Astrocyte (in vitro differentiated cells and primary cell): ENCODE results near the gene MAP6. TPM values are rescaled to one million over a fixed set of nuclear protein-coding genes. Genes with fewer than 3 reads are reported as not detected.

ENCODE experiments used
- DNase-seq: peaks from one replicate; pipeline ENCODE4 v3.0.0-alpha.2; 2010; ENCODE audit warnings: low read depth
- FAIRE-seq: peaks from 2 replicates; lab custom pipeline; 2011; peaks lifted over from hg19 to GRCh38; lab: Jason Lieb, UNC
- H2AFZ ChIP-seq: 2 replicates; pipeline ENCODE4 v1.6.0; 2012; ENCODE audit warnings: low read depth, low read length, inconsistent platforms
- H3K27ac ChIP-seq: 2 replicates; pipeline ENCODE4 v1.5.1; 2011; ENCODE audit warnings: low read depth, low read length, inconsistent platforms
- H3K27me3 ChIP-seq: 2 replicates; pipeline ENCODE4 v1.6.0; 2011; ENCODE audit warnings: low read length, inconsistent platforms; ENCODE audit not compliant: insufficient read depth
- H3K36me3 ChIP-seq: 2 replicates; pipeline ENCODE4 v1.5.1; 2011; ENCODE audit warnings: low read length, inconsistent platforms; ENCODE audit not compliant: insufficient read depth
- H3K4me1 ChIP-seq: 2 replicates; pipeline ENCODE4 v1.5.1; 2011; ENCODE audit warnings: low read length, inconsistent platforms; ENCODE audit not compliant: insufficient read depth
- H3K4me2 ChIP-seq: 2 replicates; pipeline ENCODE4 v1.6.0; 2012; ENCODE audit warnings: low read length, inconsistent platforms
- H3K4me3 ChIP-seq: 2 replicates; pipeline ENCODE4 v1.5.1; 2011; ENCODE audit warnings: low read depth, mild to moderate bottlenecking, low read length, inconsistent platforms; ENCODE audit not compliant: insufficient read depth
- H3K79me2 ChIP-seq: 2 replicates; pipeline ENCODE4 v1.6.0; 2012; ENCODE audit warnings: mild to moderate bottlenecking, low read length, inconsistent platforms; ENCODE audit not compliant: insufficient read depth
- H3K9ac ChIP-seq: 2 replicates; pipeline ENCODE4 v1.6.0; 2012; ENCODE audit warnings: mild to moderate bottlenecking, low read length, inconsistent platforms
- H3K9me3 ChIP-seq: 2 replicates; pipeline ENCODE4 v1.5.1; 2012; ENCODE audit warnings: low read depth, mild to moderate bottlenecking, low read length, inconsistent platforms; ENCODE audit not compliant: insufficient read depth
- H4K20me1 ChIP-seq: 2 replicates; pipeline ENCODE4 v1.6.0; 2012; ENCODE audit warnings: low read length, inconsistent platforms; ENCODE audit not compliant: insufficient read depth
- H3K27ac Mint-ChIP-seq: one replicate; pipeline ENCODE4 v1.8.0; 2021; ENCODE audit warnings: mild to moderate bottlenecking, mixed read lengths; ENCODE audit not compliant: unreplicated experiment
- H3K27me3 Mint-ChIP-seq: one replicate; pipeline ENCODE4 v1.8.0; 2021; ENCODE audit warnings: low read depth, mixed read lengths; ENCODE audit not compliant: unreplicated experiment
- H3K36me3 Mint-ChIP-seq: one replicate; pipeline ENCODE4 v1.8.0; 2021; ENCODE audit warnings: low read depth, mixed read lengths; ENCODE audit not compliant: unreplicated experiment
- H3K4me1 Mint-ChIP-seq: one replicate; pipeline ENCODE4 v1.8.0; 2021; ENCODE audit warnings: low read depth, mixed read lengths; ENCODE audit not compliant: unreplicated experiment
- H3K4me3 Mint-ChIP-seq: one replicate; pipeline ENCODE4 v1.8.0; 2021; ENCODE audit warnings: mild to moderate bottlenecking, moderate library complexity, mixed read lengths; ENCODE audit not compliant: unreplicated experiment
- H3K9me3 Mint-ChIP-seq: one replicate; pipeline ENCODE4 v1.8.0; 2021; ENCODE audit warnings: mild to moderate bottlenecking, mixed read lengths; ENCODE audit not compliant: unreplicated experiment
- EZH2 ChIP-seq: IDR thresholded peaks from 2 replicates; pipeline ENCODE4 v1.6.1; 2012; ENCODE audit warnings: mild to moderate bottlenecking, low read length, inconsistent platforms; ENCODE audit not compliant: insufficient read depth
- total RNA-seq: library from RNA; stranded (reverse); gene quantifications from 2 replicates; pipeline ENCODE4 v1.2.1, GENCODE V29; 2021
- TF ChIP-seq, protein P1 (sequence below): IDR thresholded peaks from 2 replicates; pipeline ENCODE4 v1.5.1; 2011; ENCODE audit warnings: low read depth, mild to moderate bottlenecking, inconsistent platforms, low read length, moderate library complexity; ENCODE audit not compliant: insufficient read depth

MAP6 gene
- total RNA-seq, 1 donor from 2014 or later, result 3.9 TPM

DNA sequence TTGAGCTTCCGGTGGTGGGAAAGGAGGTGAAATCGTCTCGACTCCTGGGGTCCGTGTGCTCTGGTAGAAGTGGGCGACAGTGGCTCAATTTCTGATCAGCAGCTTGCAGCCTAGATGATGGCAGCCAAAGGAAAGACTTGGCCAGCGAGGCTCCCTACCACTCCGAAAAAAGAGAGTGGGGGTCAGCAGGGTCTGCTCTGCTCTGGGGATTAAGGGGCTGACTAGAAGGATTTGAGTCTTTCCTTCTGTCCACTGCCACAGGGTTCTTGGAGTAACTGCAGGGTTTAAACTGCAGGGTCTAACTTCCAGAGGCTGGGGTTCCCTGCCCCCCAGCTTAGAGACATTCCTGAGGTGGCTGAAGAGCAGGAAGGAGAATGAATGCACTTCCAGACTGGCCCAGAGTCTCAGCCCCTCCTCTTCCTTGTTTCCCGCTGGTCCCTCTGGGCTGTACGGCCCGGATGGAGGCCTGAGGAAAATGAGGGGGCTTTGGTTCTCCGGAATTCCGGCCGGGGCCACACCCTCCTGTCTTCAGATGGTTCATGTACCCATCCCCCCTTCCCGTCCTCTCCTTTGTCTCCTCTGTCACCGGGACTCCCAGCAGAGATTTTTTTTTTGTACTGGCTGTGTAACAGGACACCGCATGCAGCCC lies 105.9 kb downstream of the MAP6 start:
- H3K79me2 ChIP-seq, result peaks cover 63% of the 10 kb centered on the region
- TF ChIP-seq, protein P1, sequence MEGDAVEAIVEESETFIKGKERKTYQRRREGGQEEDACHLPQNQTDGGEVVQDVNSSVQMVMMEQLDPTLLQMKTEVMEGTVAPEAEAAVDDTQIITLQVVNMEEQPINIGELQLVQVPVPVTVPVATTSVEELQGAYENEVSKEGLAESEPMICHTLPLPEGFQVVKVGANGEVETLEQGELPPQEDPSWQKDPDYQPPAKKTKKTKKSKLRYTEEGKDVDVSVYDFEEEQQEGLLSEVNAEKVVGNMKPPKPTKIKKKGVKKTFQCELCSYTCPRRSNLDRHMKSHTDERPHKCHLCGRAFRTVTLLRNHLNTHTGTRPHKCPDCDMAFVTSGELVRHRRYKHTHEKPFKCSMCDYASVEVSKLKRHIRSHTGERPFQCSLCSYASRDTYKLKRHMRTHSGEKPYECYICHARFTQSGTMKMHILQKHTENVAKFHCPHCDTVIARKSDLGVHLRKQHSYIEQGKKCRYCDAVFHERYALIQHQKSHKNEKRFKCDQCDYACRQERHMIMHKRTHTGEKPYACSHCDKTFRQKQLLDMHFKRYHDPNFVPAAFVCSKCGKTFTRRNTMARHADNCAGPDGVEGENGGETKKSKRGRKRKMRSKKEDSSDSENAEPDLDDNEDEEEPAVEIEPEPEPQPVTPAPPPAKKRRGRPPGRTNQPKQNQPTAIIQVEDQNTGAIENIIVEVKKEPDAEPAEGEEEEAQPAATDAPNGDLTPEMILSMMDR, result no peak
- TF ChIP-seq EZH2, result no peak
- no peaks in the 10 kb centered on the region for H3K9me3 Mint-ChIP-seq
- DNase-seq (peak; percentile 62), FAIRE-seq (no peak)
- peaks cover 17% of the 10 kb centered on the region for H3K36me3 ChIP-seq
- H3K4me3 ChIP-seq, result peak overlapping the region; percentile 95
- H3K27ac Mint-ChIP-seq, result peak overlapping the region; percentile 99
- H3K27ac ChIP-seq, result peak overlapping the region; percentile 99
- peaks cover 51% of the 10 kb centered on the region for H4K20me1 ChIP-seq
- peak overlapping the region; percentile 99 for H3K4me3 Mint-ChIP-seq
- peak overlapping the region; percentile 100 for H3K4me2 ChIP-seq
- no peaks in the 10 kb centered on the region for H3K27me3 Mint-ChIP-seq
- peaks cover 47% of the 10 kb centered on the region for H3K4me1 Mint-ChIP-seq
- peak overlapping the region; percentile 100 for H3K9ac ChIP-seq
- no peaks in the 10 kb centered on the region for H3K9me3 ChIP-seq
- H2AFZ ChIP-seq, result no peak overlapping the region
- no peaks in the 10 kb centered on the region for H3K27me3 ChIP-seq
- peaks cover 64% of the 10 kb centered on the region for H3K4me1 ChIP-seq
- H3K36me3 Mint-ChIP-seq, result peaks cover 13% of the 10 kb centered on the region

DNA sequence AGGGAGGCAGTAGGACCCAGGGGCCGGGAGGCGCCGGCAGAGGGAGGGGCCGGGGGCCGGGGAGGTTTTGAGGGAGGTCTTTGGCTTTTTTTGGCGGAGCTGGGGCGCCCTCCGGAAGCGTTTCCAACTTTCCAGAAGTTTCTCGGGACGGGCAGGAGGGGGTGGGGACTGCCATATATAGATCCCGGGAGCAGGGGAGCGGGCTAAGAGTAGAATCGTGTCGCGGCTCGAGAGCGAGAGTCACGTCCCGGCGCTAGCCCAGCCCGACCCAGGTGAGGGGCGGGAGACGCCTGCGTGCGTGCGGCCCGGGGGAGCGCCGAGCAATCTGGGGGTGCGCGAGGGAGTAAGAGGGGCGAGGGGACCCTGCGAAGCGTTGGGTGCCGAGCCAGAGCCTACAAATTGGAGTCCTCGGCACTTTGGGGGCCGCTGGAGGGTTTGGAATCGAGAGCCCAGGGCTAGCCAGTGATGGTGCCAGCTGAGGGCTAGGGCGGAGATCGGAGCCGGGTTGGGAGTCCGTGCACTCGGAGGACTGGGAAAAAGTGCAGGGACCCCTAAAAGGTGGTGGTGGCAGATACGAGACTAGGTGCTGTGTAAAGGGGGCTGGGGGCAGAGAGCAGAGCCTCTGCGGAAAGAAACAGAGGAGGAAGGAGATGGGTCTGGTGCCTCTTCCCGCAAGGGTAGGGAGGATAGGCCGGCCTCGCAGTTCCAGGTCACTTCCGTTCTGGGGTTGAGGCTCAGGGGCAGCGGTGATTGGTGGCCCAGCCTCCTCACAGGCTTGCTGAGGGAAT lies 106.6 kb downstream of the MAP6 start, which contains the start of gene SERPINH1:
SERPINH1 (plus strand) TSS at position 206 of the 788 bp plus-strand sequence. CDS start 4,097 bp downstream, outside the sequence.
- H3K4me1 Mint-ChIP-seq, result peaks cover 52% of the 10 kb centered on the region
- peak within 1 kb of the TSS; percentile 99 for H3K4me3 Mint-ChIP-seq
- H2AFZ ChIP-seq, result peak within 1 kb of the TSS; percentile 19
- H3K79me2 ChIP-seq, result peaks cover 56% of the 10 kb centered on the region
- H3K36me3 ChIP-seq, result peaks cover 10% of the 10 kb centered on the region
- DNase-seq, result peak; percentile 77
- no peak for TF ChIP-seq EZH2
- TF ChIP-seq, protein P1, result no peak
- H3K27me3 Mint-ChIP-seq, result no peaks in the 10 kb centered on the region
- FAIRE-seq, result no peak
- H3K9me3 Mint-ChIP-seq, result no peaks in the 10 kb centered on the region
- peak within 1 kb of the TSS; percentile 95 for H3K4me3 ChIP-seq
- peaks cover 13% of the 10 kb centered on the region for H3K36me3 Mint-ChIP-seq
- peaks cover 67% of the 10 kb centered on the region for H3K4me1 ChIP-seq
- peaks cover 44% of the 10 kb centered on the region for H4K20me1 ChIP-seq
- H3K9me3 ChIP-seq, result no peaks in the 10 kb centered on the region
- H3K9ac ChIP-seq, result peak within 1 kb of the TSS; percentile 100
- H3K27me3 ChIP-seq, result no peaks in the 10 kb centered on the region
- H3K27ac Mint-ChIP-seq, result peak within 1 kb of the TSS; percentile 99
- peak within 1 kb of the TSS; percentile 99 for H3K27ac ChIP-seq
- peak within 1 kb of the TSS; percentile 100 for H3K4me2 ChIP-seq
